Nephron (organoid): ENCODE results near the gene SF3B3.

Source experiments
- H3K27ac Mint-ChIP-seq, 3 experiments: 2 replicates each; pipeline ENCODE4 v1.8.0; 2020; ENCODE audit warnings: mixed read lengths in 3 of 3, mild to moderate bottlenecking in 2 of 3, moderate library complexity in 1 of 3
- H3K27me3 Mint-ChIP-seq: 2 replicates; pipeline ENCODE4 v1.8.0; 2021; ENCODE audit warnings: low read depth, mild to moderate bottlenecking, moderate library complexity, mixed read lengths
- H3K36me3 Mint-ChIP-seq: 2 replicates; pipeline ENCODE4 v1.8.0; 2020; ENCODE audit warnings: low read depth, mixed read lengths
- H3K4me1 Mint-ChIP-seq: 2 replicates; pipeline ENCODE4 v1.8.0; 2020; ENCODE audit warnings: mixed read lengths
- H3K4me3 Mint-ChIP-seq, 3 experiments: 2 replicates each; pipeline ENCODE4 v1.8.0; 2020; ENCODE audit warnings: mild to moderate bottlenecking in 3 of 3, mixed read lengths in 3 of 3, moderate library complexity in 2 of 3
- H3K9me3 Mint-ChIP-seq: 2 replicates; pipeline ENCODE4 v1.8.0; 2020; ENCODE audit warnings: mixed read lengths
- TF ChIP-seq, protein P1 (sequence below), 3 experiments: fragments of 200-600 bp; sonication (generic); IDR thresholded peaks; one replicate each; pipeline ENCODE4 v1.5.0; 2021; ENCODE audit warnings: antibody characterized with exemption in 3 of 3; ENCODE audit not compliant: unreplicated experiment in 3 of 3

The SF3B3 gene

GRCh38 chr16:70478912-70479341, 44.7 kb upstream of the SF3B3 start:
- Mint-ChIP-seq H3K9me3 (no peaks in the 10 kb centered on the region), H3K36me3 (peaks cover 9% of the 10 kb centered on the region), H3K4me3 (no peak overlapping the region), H3K4me1 (no peaks in the 10 kb centered on the region), H3K27ac (no peak overlapping the region), H3K27me3 (no peaks in the 10 kb centered on the region)
- TF ChIP-seq, protein P1, sequence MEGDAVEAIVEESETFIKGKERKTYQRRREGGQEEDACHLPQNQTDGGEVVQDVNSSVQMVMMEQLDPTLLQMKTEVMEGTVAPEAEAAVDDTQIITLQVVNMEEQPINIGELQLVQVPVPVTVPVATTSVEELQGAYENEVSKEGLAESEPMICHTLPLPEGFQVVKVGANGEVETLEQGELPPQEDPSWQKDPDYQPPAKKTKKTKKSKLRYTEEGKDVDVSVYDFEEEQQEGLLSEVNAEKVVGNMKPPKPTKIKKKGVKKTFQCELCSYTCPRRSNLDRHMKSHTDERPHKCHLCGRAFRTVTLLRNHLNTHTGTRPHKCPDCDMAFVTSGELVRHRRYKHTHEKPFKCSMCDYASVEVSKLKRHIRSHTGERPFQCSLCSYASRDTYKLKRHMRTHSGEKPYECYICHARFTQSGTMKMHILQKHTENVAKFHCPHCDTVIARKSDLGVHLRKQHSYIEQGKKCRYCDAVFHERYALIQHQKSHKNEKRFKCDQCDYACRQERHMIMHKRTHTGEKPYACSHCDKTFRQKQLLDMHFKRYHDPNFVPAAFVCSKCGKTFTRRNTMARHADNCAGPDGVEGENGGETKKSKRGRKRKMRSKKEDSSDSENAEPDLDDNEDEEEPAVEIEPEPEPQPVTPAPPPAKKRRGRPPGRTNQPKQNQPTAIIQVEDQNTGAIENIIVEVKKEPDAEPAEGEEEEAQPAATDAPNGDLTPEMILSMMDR (IDR thresholded peaks at IDR 0.05; ENCODE audit: unreplicated experiment in 3 of 3) = no peak

DNA sequence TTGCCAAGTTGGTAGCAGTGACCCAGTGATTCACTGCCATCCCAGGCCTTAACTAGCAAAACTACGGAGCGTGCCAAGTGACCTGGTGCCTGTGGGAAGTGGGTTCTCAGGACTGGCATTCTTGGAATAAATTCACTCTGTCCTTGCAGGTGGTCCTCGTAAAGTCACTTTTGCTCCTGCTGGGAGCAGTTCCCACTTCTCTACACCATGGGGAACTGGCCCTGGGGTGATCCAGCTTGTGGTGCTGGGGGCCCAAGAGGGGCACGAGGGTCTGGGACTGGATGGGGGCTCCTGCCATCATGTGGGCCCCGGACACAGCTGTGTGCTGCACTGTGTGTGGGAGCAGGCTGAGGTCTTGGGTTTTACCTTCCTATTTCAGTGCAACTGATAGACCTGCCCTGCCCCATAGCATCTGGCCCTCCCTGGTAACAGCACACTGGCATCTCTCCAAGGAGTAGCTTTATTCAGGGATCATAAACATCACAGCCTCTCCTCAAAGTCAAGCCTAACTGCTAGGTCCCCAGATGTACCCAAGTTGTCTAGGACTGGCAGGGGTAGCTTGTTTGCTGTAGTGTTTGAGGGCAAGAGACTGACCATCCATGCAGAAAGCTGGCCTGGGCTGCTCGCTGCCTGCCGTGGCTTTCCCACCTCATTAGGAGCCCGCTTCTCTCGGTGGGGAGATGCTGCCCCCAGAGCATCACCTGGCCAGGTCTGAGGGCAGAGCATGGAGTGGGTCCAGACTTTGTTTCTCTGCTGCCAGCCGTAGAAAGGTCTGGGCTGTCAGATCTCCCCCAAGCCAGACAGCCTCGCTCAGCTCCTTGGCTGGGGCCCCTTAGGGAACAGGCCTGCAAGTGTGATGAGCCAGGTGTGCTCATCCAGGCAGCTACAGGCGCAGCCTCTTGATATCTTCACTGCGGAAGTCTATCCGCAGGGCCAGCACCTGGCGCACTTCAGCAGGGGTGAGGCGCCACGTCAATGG, 43.2 kb upstream of the SF3B3 start:
- TF ChIP-seq, protein P1 (IDR thresholded peaks at IDR 0.05; ENCODE audit: unreplicated experiment in 3 of 3) = no peak
- H3K4me1 Mint-ChIP-seq = no peaks in the 10 kb centered on the region
- peaks cover 13% of the 10 kb centered on the region for H3K36me3 Mint-ChIP-seq
- no peaks in the 10 kb centered on the region for H3K9me3 Mint-ChIP-seq
- no peak overlapping the region for H3K4me3 Mint-ChIP-seq
- H3K27ac Mint-ChIP-seq = no peak overlapping the region
- no peaks in the 10 kb centered on the region for H3K27me3 Mint-ChIP-seq

DNA sequence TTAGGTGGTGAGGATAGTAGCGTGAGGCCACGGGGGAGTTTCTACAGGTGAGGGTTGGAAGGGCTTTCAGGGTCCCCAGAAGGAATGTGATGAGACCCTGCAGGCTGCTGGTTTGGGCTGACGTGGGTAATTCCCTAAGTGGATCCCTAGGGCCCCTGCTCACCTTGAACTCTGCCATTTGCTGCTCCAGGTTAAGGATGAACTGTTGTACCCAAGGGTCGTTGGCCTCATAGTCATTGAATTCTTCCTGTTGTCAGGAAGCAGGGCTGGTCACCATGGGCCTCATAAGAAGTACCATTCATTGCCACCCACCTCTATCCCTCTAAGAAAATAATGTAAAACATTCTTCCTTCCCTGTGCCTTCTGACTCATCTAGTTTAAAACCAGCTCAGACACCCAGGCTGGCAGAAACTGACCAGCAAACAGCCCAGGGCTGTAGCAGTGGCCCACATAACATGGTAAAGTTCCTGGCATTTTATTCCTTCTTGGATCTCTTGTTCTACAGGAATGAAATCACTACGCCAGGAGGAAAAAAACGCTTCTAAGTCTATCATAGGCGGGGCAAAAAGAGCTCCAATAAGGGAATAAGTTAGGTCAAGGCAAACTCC, 41.6 kb upstream of the SF3B3 start:
- no peaks in the 10 kb centered on the region for H3K4me1 Mint-ChIP-seq
- H3K36me3 Mint-ChIP-seq = peaks cover 21% of the 10 kb centered on the region
- H3K9me3 Mint-ChIP-seq = no peaks in the 10 kb centered on the region
- no peak overlapping the region for H3K27ac Mint-ChIP-seq
- no peak overlapping the region for H3K4me3 Mint-ChIP-seq
- no peaks in the 10 kb centered on the region for H3K27me3 Mint-ChIP-seq
- TF ChIP-seq, protein P1 (IDR thresholded peaks at IDR 0.05; ENCODE audit: unreplicated experiment in 3 of 3) = no peak

DNA sequence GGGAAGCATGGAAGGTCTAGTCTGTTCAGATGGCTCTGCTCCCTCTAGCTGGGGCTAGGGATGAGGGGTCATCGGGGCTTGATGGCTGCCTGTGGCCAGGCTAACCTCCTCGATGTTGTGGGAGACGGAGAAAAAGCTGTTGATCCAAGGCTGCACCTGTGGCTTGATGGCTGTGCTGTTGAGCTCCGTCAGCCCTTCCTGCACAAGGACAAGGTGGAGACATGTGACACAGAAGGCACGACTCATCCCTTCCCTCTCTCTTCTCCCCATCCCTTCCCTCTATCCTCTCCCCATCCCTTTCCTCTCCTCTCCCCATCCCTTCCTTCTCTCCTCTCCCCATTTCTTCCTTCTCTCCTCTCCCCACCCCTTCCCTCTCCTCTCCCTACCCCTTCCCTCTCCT, 41.0 kb upstream of the SF3B3 start:
- Mint-ChIP-seq H3K27me3 (no peaks in the 10 kb centered on the region), H3K27ac (no peak overlapping the region), H3K4me1 (no peaks in the 10 kb centered on the region), H3K4me3 (no peak overlapping the region), H3K36me3 (peaks cover 21% of the 10 kb centered on the region), H3K9me3 (no peaks in the 10 kb centered on the region)
- TF ChIP-seq, protein P1 (IDR thresholded peaks at IDR 0.05; ENCODE audit: unreplicated experiment in 3 of 3) = no peak

- H3K36me3 Mint-ChIP-seq = peaks cover 21% of the 10 kb centered on the region
- TF ChIP-seq, protein P1 (IDR thresholded peaks at IDR 0.05; ENCODE audit: unreplicated experiment in 3 of 3) = no peak
- no peak overlapping the region for H3K4me3 Mint-ChIP-seq
- H3K27me3 Mint-ChIP-seq = no peaks in the 10 kb centered on the region
- no peaks in the 10 kb centered on the region for H3K9me3 Mint-ChIP-seq
- no peaks in the 10 kb centered on the region for H3K4me1 Mint-ChIP-seq
- no peak overlapping the region for H3K27ac Mint-ChIP-seq
These were observed 40.2 kb upstream of the SF3B3 start for GRCh38 chr16:70483426-70483825.
